Sigmoid colon (tissue), 3 donors: Measurements from ENCODE around the gene TEX19.

Experiments
- POLR2A ChIP-seq, 2 donors: fragments of 450-650 bp; IDR thresholded peaks; one replicate each; pipeline ENCODE4 v1.6.1; 2016; ENCODE audit warnings: antibody characterized with exemption in 2 of 2, mild to moderate bottlenecking in 2 of 2, moderate library complexity in 2 of 2
- TF ChIP-seq, protein P1 (sequence below), 4 experiments: fragments of 450-650 bp in 3 of 4; fragments of 200-600 bp in 1 of 4; IDR thresholded peaks; one replicate each; pipeline ENCODE4 v1.5.1; 2016 to 2019; ENCODE audit warnings: antibody characterized with exemption in 4 of 4, mild to moderate bottlenecking in 3 of 4, moderate library complexity in 2 of 4

DNA sequence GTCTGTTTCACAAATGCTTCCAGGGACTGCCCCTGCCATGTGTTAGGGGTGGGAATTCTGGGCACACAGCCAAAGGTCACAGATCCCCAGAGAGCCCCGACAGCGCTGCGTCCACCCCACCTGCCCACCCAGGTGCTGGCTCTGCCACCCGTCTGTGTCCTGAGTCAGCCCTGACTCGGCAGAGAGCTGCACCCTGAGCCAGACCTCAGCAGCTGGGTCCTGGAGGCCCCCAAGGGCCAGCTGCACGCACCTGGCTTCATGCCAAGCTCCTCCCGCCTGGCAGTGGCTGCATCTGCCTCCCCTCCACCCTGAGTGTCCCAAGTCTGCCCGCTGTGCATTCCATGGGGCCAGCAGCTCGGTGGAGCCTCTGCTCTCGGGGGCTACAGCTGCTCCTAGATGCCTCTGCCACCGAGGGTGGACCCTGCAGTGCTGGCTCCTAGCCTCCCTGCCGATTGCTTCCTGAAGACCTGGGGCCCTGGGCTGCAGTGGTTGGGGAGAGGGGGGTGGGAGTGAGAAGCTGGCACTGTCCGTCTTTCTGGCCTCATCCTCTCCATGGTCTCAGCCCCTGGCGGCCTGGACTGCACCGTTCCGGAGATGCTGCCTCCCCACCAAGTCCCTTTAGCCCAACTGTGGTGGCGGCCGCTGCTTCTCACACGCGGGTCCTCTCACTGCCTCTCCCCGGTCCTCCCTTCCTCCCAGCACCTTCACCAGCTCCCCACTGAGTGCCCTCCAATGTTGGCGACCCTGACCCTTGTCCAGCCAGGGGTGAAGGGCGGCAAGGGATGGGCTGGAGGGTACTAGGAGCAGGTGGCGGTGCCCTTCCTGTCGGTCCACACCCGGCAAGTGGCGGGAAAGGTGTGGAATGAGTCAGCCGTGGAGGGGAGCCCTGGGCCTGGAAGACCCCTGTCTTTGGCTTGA, 28.5 kb upstream of the TEX19 start:
- TF ChIP-seq POLR2A (IDR thresholded peaks at IDR 0.05), result no peak
- TF ChIP-seq, protein P1, sequence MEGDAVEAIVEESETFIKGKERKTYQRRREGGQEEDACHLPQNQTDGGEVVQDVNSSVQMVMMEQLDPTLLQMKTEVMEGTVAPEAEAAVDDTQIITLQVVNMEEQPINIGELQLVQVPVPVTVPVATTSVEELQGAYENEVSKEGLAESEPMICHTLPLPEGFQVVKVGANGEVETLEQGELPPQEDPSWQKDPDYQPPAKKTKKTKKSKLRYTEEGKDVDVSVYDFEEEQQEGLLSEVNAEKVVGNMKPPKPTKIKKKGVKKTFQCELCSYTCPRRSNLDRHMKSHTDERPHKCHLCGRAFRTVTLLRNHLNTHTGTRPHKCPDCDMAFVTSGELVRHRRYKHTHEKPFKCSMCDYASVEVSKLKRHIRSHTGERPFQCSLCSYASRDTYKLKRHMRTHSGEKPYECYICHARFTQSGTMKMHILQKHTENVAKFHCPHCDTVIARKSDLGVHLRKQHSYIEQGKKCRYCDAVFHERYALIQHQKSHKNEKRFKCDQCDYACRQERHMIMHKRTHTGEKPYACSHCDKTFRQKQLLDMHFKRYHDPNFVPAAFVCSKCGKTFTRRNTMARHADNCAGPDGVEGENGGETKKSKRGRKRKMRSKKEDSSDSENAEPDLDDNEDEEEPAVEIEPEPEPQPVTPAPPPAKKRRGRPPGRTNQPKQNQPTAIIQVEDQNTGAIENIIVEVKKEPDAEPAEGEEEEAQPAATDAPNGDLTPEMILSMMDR (IDR thresholded peaks at IDR 0.05), result no peak
